GM12864 (cell line): ENCODE results near the gene APOBEC2.

Source experiments
- DNase-seq: peaks from one replicate; pipeline ENCODE4 v3.0.0-alpha.2; 2011; ENCODE audit warnings: low read depth
- H3K4me3 ChIP-seq: 2 replicates; pipeline ENCODE4 v1.5.1; 2011; ENCODE audit warnings: mild to moderate bottlenecking, low read depth, low read length, control low read depth
- TF ChIP-seq, protein P1 (sequence below): IDR thresholded peaks from 2 replicates; pipeline ENCODE4 v1.5.1; 2011; ENCODE audit warnings: low read depth, mild to moderate bottlenecking, moderate library complexity, low read length, control low read depth, inconsistent platforms; ENCODE audit errors: missing control alignments

APOBEC2 gene

DNA sequence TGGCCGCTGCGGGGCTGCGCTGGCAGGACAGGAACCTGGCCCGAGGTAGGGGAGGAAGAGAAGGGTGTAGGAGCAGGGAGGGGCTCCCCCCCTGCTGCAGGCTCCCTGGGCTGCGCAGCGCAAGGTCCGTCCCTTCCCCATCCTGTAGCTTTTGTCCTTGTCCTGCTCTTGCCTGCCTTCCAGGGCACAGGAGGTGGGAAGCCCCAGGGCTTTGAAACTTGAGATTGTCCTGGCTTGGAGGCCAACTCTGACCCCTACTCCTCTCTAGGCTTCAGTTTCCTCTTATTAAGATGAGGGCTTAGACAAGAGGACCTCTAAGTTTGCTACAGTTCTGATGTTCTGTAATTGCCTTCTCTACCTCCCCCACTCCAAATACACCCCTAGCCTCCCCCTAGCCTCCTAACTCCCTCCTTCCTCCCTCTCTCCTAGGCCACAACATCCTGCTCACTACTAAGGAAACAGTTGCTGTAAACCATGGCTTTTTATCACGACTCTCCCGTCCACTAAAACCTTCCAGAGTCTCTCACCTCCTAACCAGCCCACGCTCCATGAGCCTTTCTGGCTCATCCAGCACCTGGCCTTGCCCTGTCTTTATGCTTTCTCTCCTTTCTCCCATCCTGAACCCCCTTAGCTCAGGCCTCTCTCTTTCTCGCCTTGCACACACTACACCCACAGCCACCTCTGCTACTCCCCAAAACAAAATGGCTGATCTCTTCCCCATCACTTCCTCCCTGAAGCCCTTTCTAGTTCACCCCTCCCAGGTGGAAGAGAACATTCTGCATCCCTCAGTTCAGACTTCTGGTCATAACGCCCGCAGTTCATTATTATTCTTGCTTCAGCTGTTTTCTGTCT is 24.2 kb upstream of the APOBEC2 start:
- no peak for DNase-seq
- peak overlapping the region; percentile 48 for H3K4me3 ChIP-seq
- TF ChIP-seq, protein P1, sequence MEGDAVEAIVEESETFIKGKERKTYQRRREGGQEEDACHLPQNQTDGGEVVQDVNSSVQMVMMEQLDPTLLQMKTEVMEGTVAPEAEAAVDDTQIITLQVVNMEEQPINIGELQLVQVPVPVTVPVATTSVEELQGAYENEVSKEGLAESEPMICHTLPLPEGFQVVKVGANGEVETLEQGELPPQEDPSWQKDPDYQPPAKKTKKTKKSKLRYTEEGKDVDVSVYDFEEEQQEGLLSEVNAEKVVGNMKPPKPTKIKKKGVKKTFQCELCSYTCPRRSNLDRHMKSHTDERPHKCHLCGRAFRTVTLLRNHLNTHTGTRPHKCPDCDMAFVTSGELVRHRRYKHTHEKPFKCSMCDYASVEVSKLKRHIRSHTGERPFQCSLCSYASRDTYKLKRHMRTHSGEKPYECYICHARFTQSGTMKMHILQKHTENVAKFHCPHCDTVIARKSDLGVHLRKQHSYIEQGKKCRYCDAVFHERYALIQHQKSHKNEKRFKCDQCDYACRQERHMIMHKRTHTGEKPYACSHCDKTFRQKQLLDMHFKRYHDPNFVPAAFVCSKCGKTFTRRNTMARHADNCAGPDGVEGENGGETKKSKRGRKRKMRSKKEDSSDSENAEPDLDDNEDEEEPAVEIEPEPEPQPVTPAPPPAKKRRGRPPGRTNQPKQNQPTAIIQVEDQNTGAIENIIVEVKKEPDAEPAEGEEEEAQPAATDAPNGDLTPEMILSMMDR = no peak

DNA sequence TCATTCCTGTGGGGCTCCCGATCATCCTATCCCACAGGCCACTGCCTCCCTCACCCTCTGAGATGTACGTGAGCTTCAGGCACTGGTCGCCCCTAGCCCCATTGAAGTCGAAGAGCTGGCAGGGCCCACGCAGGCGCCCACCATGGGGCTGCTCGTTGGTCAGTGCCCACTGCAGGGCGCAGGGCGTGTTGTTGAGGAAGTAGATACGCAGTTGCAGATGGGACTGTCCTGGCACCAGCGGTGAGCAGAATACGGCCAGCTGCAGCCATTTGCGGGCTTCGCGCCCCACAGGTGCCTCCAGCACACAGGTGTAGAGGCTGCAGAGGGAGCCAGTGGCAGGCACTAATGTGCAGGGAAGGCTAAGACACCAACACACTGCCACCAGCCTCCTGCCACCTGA is 20.2 kb upstream of the APOBEC2 start:
- TF ChIP-seq, protein P1 = no peak
- no peak for DNase-seq
- H3K4me3 ChIP-seq = no peak overlapping the region

DNA sequence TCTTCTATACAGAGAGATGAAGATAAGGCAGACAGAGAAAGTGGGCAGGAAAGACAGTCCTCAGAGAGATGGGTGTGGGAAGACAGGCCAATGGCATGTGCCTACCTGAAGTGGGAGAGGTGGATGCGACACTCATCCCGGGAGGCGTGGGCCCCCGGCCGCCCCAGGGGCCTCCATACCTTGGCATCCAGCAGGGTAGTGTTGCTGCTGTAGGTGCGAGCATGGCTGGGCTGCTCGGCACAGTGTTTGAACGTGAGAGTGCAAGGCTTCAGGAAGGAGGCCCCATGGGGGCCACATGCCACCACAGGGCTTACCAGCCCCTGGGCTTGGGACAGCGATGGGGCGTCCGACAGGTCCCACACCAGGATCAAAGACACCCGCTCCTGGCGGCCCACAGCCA is 19.2 kb upstream of the APOBEC2 start:
- H3K4me3 ChIP-seq = no peak overlapping the region
- TF ChIP-seq, protein P1 = no peak
- DNase-seq = no peak

DNA sequence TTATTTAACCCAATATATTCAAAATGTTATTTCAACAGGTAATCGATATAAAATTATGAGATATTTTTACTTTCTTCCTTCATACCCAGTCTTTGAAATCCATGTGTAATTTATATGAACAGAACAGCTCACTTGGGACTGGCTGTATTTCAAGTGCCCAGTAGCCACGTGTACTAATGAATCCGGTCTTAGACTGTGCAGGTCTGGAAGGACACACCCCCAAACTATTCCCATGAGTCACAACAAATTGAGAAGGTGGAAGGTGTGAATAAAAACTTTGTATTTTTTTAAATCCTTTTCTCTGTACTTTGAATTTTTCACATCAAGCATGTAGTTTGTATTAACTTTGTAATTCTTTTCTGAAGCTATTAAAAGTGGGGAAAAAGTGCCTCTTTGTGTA is 16.8 kb upstream of the APOBEC2 start:
- DNase-seq = no peak
- no peak overlapping the region for H3K4me3 ChIP-seq
- TF ChIP-seq, protein P1 = no peak

DNA sequence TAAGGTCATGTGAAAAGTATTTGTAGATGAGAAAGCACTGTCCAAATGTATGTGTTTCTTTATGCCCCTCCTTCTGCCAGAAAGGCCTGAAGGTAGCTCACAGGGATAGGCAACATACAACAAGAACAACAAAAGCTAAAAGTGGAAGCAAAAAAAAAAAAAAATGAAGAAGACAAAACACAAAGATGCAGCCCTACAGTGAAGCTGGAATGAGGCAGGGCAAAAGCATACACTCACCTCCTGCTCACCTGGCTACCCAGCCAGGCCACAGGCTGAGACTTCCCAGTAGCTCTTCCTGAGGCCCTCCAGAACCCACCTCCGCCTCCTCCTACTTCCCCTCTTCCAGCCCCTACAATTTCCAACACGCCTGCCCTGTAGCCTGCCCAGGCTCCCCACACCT is 16.4 kb upstream of the APOBEC2 start:
- DNase-seq = no peak
- no peak overlapping the region for H3K4me3 ChIP-seq
- TF ChIP-seq, protein P1 = no peak

DNA sequence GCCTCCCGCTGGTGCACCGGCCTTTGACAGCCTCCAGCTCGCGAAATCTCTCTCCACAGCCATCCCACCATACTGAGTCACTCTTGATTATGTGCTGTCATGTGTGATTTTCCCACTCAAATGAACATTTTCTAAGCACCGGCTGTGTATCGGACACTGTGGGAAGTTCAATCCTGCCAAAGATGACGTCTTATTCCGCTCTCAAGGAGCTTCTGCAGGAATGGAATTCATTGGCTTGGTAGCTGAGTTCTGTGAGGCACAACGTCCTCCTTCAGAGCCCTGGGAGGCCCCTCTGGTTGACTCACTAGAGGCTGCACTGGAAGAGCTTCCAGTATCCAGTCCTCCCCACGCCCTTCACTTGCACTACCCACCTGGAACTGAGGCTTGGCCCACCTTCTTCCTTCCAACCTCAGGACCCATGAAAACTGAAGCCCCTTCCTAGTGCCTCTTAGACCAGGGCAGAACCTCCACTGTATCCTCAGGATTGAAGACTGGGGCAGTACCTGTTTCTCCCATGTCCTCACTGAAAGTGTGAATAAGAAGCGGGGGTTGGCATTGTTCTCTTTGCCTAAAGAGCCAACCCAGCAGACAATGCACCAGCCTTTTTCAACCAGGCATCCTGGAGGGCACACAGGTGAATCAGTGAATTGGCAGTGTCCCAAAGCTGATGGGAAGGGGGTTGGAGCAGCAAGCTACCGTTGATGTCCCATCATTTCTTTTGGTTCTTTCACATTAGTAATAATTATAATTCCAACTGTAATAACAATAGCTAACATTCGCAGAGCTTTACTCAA is 15.7 kb upstream of the APOBEC2 start:
- TF ChIP-seq, protein P1 = no peak
- no peak overlapping the region for H3K4me3 ChIP-seq
- no peak for DNase-seq
